ENCODE data around the gene CTRL. TPM values are rescaled to one million over a fixed set of nuclear protein-coding genes. Genes with fewer than 3 reads are reported as not detected.
"Not testable (repeated sequence)": the region's sequence is repeated elsewhere in the genome, so short reads cannot be mapped to it uniquely, and the experiment has no call there.

The CTRL gene
- total RNA-seq, 1 experiment from 2014 or later = 2.6 TPM

- no peak for TF ChIP-seq CTCF (IDR thresholded peaks at IDR 0.05; ENCODE audit: unreplicated experiment)
- H3K27me3 Mint-ChIP-seq (ENCODE audit: unreplicated experiment) = peaks cover 31% of the 10 kb centered on the region
- BruUV-seq (replicated peaks) = no TSS peak
- intact Hi-C loops (cut with micrococcal nuclease; ENCODE audit: unreplicated experiment) = no loop called here
- no peak for DNase-seq
- CTCF ChIA-PET = no interaction called here
- H3K27ac Mint-ChIP-seq (ENCODE audit: unreplicated experiment) = no peak overlapping the region
- H3K36me3 Mint-ChIP-seq (ENCODE audit: insufficient read depth, unreplicated experiment) = no peaks in the 10 kb centered on the region
- no peaks in the 10 kb centered on the region for H3K9me3 Mint-ChIP-seq (ENCODE audit: low read depth, unreplicated experiment)
- no peak overlapping the region for H3K4me3 Mint-ChIP-seq (ENCODE audit: low read depth, unreplicated experiment)
- no peaks in the 10 kb centered on the region for H3K4me1 Mint-ChIP-seq (ENCODE audit: low read depth, unreplicated experiment)
These were observed 44.5 kb upstream of the CTRL start for GRCh38 chr16:67976205-67976604.

GRCh38 chr16:67975321-67976105 is 43.9 kb upstream of the CTRL start:
- no peak for DNase-seq
- CTCF ChIA-PET = no interaction called here
- intact Hi-C loops (cut with micrococcal nuclease; ENCODE audit: unreplicated experiment) = no loop called here
- no peak for TF ChIP-seq CTCF (IDR thresholded peaks at IDR 0.05; ENCODE audit: unreplicated experiment)
- no peak overlapping the region for H3K27ac Mint-ChIP-seq (ENCODE audit: unreplicated experiment)
- H3K9me3 Mint-ChIP-seq (ENCODE audit: low read depth, unreplicated experiment) = no peaks in the 10 kb centered on the region
- no peak overlapping the region for H3K4me3 Mint-ChIP-seq (ENCODE audit: low read depth, unreplicated experiment)
- peaks cover 31% of the 10 kb centered on the region for H3K27me3 Mint-ChIP-seq (ENCODE audit: unreplicated experiment)
- no peaks in the 10 kb centered on the region for H3K36me3 Mint-ChIP-seq (ENCODE audit: insufficient read depth, unreplicated experiment)
- H3K4me1 Mint-ChIP-seq (ENCODE audit: low read depth, unreplicated experiment) = no peaks in the 10 kb centered on the region
- no TSS peak for BruUV-seq (replicated peaks)

GRCh38 chr16:67972285-67972684 is 40.6 kb upstream of the CTRL start:
- Mint-ChIP-seq H3K4me1 (ENCODE audit: low read depth, unreplicated experiment) (peaks cover 18% of the 10 kb centered on the region), H3K36me3 (ENCODE audit: insufficient read depth, unreplicated experiment) (peaks cover 27% of the 10 kb centered on the region), H3K27me3 (ENCODE audit: unreplicated experiment) (peaks cover 20% of the 10 kb centered on the region)
- DNase-seq; intact Hi-C loops (cut with micrococcal nuclease; ENCODE audit: unreplicated experiment); H3K9me3 Mint-ChIP-seq (ENCODE audit: low read depth, unreplicated experiment); BruUV-seq (replicated peaks); H3K27ac Mint-ChIP-seq (ENCODE audit: unreplicated experiment); H3K4me3 Mint-ChIP-seq (ENCODE audit: low read depth, unreplicated experiment): not testable (repeated sequence)
- CTCF ChIA-PET = interaction anchor here (0.6 to 0.7 kb wide), 2 partner anchors 37 to 99 kb away, joined by 3 to 9 read pairs; no protein-coding TSS in a partner anchor

GRCh38 chr16:67971111-67971510 is 39.4 kb upstream of the CTRL start:
- CTCF ChIA-PET = interaction anchor here (0.7 kb wide), 1 partner anchor 52 kb away, joined by 3 read pairs; the partner anchor contains the start of genes DDX28 and DUS2
- Mint-ChIP-seq H3K4me1 (ENCODE audit: low read depth, unreplicated experiment) (peaks cover 23% of the 10 kb centered on the region), H3K27me3 (ENCODE audit: unreplicated experiment) (peaks cover 8% of the 10 kb centered on the region), H3K9me3 (ENCODE audit: low read depth, unreplicated experiment) (no peaks in the 10 kb centered on the region), H3K27ac (ENCODE audit: unreplicated experiment) (no peak overlapping the region), H3K4me3 (ENCODE audit: low read depth, unreplicated experiment) (no peak overlapping the region), H3K36me3 (ENCODE audit: insufficient read depth, unreplicated experiment) (peaks cover 36% of the 10 kb centered on the region)
- intact Hi-C loops (cut with micrococcal nuclease; ENCODE audit: unreplicated experiment) = no loop called here
- no TSS peak for BruUV-seq (replicated peaks)
- DNase-seq = no peak
- no peak for TF ChIP-seq CTCF (IDR thresholded peaks at IDR 0.05; ENCODE audit: unreplicated experiment)

Data from Calu3 (cell line).